HL-60 (cell line): ENCODE results near the gene HSPBAP1.

ENCODE experiments used
- CTCF ChIP-seq: IDR thresholded peaks from one replicate; pipeline ENCODE4 v1.5.1; 2011; ENCODE audit warnings: low read length, control low read depth, inconsistent platforms; ENCODE audit not compliant: insufficient read depth
- GABPA ChIP-seq: IDR thresholded peaks from 2 replicates; pipeline ENCODE4 v1.6.1; 2012; ENCODE audit warnings: low read depth
- REST ChIP-seq: IDR thresholded peaks from 2 replicates; pipeline ENCODE4 v1.6.1; 2012; ENCODE audit warnings: low read depth; ENCODE audit not compliant: insufficient replicate concordance

GRCh38 chr3:122739172-122739571 is 54.5 kb downstream of the HSPBAP1 start:
- TF ChIP-seq GABPA (no peak), REST (no peak), CTCF (no peak)
